ENCODE results near the gene CLNK. TPM values are rescaled to one million over a fixed set of nuclear protein-coding genes. Genes with fewer than 3 reads are reported as not detected.

Gene CLNK
- total RNA-seq, 1 experiment from 2014 or later: not detected

- Mint-ChIP-seq H3K4me1 (peaks cover 29 to 35% of the 10 kb centered on the region in 2 experiments), H3K36me3 (ENCODE audit: insufficient read depth in 1 of 3, low read depth in 3 of 3) (no peaks in the 10 kb centered on the region; a peak in 1 of 7 replicates), H3K9me3 (peaks cover 0 to 7% of the 10 kb centered on the region in 2 experiments; a peak in 3 of 5 replicates), H3K4me3 (no peak overlapping the region), H3K27me3 (ENCODE audit: low read depth) (peaks cover 15% of the 10 kb centered on the region), H3K27ac (no peak overlapping the region; a peak in 1 of 7 replicates)
- Histone ChIP-seq H4K8ac (replicated peaks; ENCODE audit: insufficient read length, low read depth, low read length) (no peak overlapping the region), H3K23ac (ENCODE audit: insufficient read length, low read depth, low read length) (no peak overlapping the region), H2BK120ac (ENCODE audit: low read depth, low read length, poor library complexity, severe bottlenecking) (no peak overlapping the region), H3K27me3 (ENCODE audit: insufficient read depth, low read length) (no peaks in the 10 kb centered on the region), H3K9me3 (ENCODE audit: control insufficient read depth, low read depth, low read length) (no peaks in the 10 kb centered on the region), H3K4me2 (ENCODE audit: insufficient read depth, insufficient read length, low read length) (no peak overlapping the region), H3K79me1 (ENCODE audit: insufficient read depth, low read depth, low read length, poor library complexity, severe bottlenecking) (no peaks in the 10 kb centered on the region), H3K9ac (ENCODE audit: extremely low read depth, insufficient read length, low read length) (no peak overlapping the region), H4K5ac (ENCODE audit: insufficient read length, low read depth, low read length) (no peak overlapping the region), H4K20me1 (ENCODE audit: control insufficient read depth, insufficient read depth, insufficient read length) (no peaks in the 10 kb centered on the region), H3K27ac (ENCODE audit: insufficient read length, low read depth, low read length) (no peak overlapping the region), H3K4ac (ENCODE audit: low read depth, low read length) (no peak overlapping the region), H2BK5ac (ENCODE audit: insufficient read length, low read length) (no peak overlapping the region), H3T11ph (ENCODE audit: low read length) (no peak overlapping the region), H3K79me2 (ENCODE audit: insufficient read depth, low read length) (no peaks in the 10 kb centered on the region), H3K56ac (ENCODE audit: insufficient read length, low read depth, low read length) (no peak overlapping the region), H3K23me2 (ENCODE audit: insufficient read length, low read depth, low read length, poor library complexity, severe bottlenecking) (no peaks in the 10 kb centered on the region), H3K18ac (ENCODE audit: insufficient read length, low read depth, low read length) (no peak overlapping the region), H2AFZ (ENCODE audit: low read length) (no peak overlapping the region), H2BK15ac (ENCODE audit: low read depth, low read length) (no peak overlapping the region), H2BK12ac (ENCODE audit: insufficient read length, low read depth, low read length) (no peak overlapping the region), H2BK20ac (ENCODE audit: low read depth, low read length, poor library complexity, severe bottlenecking) (no peak overlapping the region), H3K4me1 (ENCODE audit: insufficient read depth, low read length) (peaks cover 3% of the 10 kb centered on the region; the same call in 1 of the 2 replicates), H2AK5ac (ENCODE audit: insufficient read length, low read length) (no peak overlapping the region), H3K14ac (ENCODE audit: insufficient read depth, low read length) (no peak overlapping the region), H4K91ac (ENCODE audit: insufficient read length, low read depth, low read length) (no peak overlapping the region)
- no peak for TF ChIP-seq CTCF (conservative IDR thresholded peaks at IDR 0.05)
- no peak for DNase-seq
- WGBS (ENCODE audit: extremely low coverage, insufficient read length, low lambda C conversion rate): no CpG with 5 or more reads among the region's 11 CpGs
These were observed 106.8 kb downstream of the CLNK start for GRCh38 chr4:10577508-10578426.

Data from H9 (cell line).